ENCODE results near the gene ARMCX2.

ARMCX2 gene

GRCh38 chrX:101677028-101677427, 17.4 kb upstream of the ARMCX2 start:
- ATAC-seq: no peak

GRCh38 chrX:101676571-101676970, 16.9 kb upstream of the ARMCX2 start:
- no peak for ATAC-seq
- no peak for TF ChIP-seq ZC3H10 (CRISPR knock-in tag; IDR thresholded peaks at IDR 0.05)
- TF ChIP-seq CSDC2 (CRISPR knock-in tag; IDR thresholded peaks at IDR 0.05): no peak
- TF ChIP-seq ESRRG (CRISPR knock-in tag; IDR thresholded peaks at IDR 0.05): no peak
- TF ChIP-seq ZNF565 (CRISPR knock-in tag; conservative IDR thresholded peaks at IDR 0.05; ENCODE audit: low read depth): no peak
- TF ChIP-seq PATZ1 (CRISPR knock-in tag; IDR thresholded peaks at IDR 0.05; ENCODE audit: borderline replicate concordance): no peak
- TF ChIP-seq GLIS3 (CRISPR knock-in tag; IDR thresholded peaks at IDR 0.05): no peak
- no peak for TF ChIP-seq ZNF70 (CRISPR knock-in tag; IDR thresholded peaks at IDR 0.05)
- TF ChIP-seq RARB (CRISPR knock-in tag; IDR thresholded peaks at IDR 0.05): no peak
- TF ChIP-seq, protein P1, sequence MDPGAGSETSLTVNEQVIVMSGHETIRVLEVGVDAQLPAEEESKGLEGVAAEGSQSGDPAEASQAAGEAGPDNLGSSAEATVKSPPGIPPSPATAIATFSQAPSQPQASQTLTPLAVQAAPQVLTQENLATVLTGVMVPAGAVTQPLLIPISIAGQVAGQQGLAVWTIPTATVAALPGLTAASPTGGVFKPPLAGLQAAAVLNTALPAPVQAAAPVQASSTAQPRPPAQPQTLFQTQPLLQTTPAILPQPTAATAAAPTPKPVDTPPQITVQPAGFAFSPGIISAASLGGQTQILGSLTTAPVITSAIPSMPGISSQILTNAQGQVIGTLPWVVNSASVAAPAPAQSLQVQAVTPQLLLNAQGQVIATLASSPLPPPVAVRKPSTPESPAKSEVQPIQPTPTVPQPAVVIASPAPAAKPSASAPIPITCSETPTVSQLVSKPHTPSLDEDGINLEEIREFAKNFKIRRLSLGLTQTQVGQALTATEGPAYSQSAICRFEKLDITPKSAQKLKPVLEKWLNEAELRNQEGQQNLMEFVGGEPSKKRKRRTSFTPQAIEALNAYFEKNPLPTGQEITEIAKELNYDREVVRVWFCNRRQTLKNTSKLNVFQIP (CRISPR knock-in tag; IDR thresholded peaks at IDR 0.05; ENCODE audit: borderline replicate concordance, low read depth): no peak
- no peak for TF ChIP-seq ZFP3 (CRISPR knock-in tag; IDR thresholded peaks at IDR 0.05)
- no peak for TF ChIP-seq PPARA (CRISPR knock-in tag; IDR thresholded peaks at IDR 0.05; ENCODE audit: borderline replicate concordance)
- TF ChIP-seq ZFP30 (CRISPR knock-in tag; IDR thresholded peaks at IDR 0.05): no peak

More at GRCh38 chrX:101677028-101677427, 17.4 kb upstream of the ARMCX2 start:
- TF ChIP-seq ISL1 (CRISPR knock-in tag; IDR thresholded peaks at IDR 0.05) (no peak), PATZ1 (CRISPR knock-in tag; IDR thresholded peaks at IDR 0.05; ENCODE audit: borderline replicate concordance) (no peak), ZFP30 (CRISPR knock-in tag; IDR thresholded peaks at IDR 0.05) (no peak), ESRRG (CRISPR knock-in tag; IDR thresholded peaks at IDR 0.05) (no peak), PPARA (CRISPR knock-in tag; IDR thresholded peaks at IDR 0.05; ENCODE audit: borderline replicate concordance) (no peak), ZFP3 (CRISPR knock-in tag; IDR thresholded peaks at IDR 0.05) (no peak), ZNF70 (CRISPR knock-in tag; IDR thresholded peaks at IDR 0.05) (no peak), OSR1 (CRISPR knock-in tag; IDR thresholded peaks at IDR 0.05) (no peak), TOX (CRISPR knock-in tag; IDR thresholded peaks at IDR 0.05; ENCODE audit: borderline replicate concordance) (no peak)
- TF ChIP-seq, protein P2, sequence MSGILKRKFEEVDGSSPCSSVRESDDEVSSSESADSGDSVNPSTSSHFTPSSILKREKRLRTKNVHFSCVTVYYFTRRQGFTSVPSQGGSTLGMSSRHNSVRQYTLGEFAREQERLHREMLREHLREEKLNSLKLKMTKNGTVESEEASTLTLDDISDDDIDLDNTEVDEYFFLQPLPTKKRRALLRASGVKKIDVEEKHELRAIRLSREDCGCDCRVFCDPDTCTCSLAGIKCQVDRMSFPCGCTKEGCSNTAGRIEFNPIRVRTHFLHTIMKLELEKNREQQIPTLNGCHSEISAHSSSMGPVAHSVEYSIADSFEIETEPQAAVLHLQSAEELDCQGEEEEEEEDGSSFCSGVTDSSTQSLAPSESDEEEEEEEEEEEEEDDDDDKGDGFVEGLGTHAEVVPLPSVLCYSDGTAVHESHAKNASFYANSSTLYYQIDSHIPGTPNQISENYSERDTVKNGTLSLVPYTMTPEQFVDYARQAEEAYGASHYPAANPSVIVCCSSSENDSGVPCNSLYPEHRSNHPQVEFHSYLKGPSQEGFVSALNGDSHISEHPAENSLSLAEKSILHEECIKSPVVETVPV (CRISPR knock-in tag; IDR thresholded peaks at IDR 0.05): no peak
- TF ChIP-seq, protein P3, sequence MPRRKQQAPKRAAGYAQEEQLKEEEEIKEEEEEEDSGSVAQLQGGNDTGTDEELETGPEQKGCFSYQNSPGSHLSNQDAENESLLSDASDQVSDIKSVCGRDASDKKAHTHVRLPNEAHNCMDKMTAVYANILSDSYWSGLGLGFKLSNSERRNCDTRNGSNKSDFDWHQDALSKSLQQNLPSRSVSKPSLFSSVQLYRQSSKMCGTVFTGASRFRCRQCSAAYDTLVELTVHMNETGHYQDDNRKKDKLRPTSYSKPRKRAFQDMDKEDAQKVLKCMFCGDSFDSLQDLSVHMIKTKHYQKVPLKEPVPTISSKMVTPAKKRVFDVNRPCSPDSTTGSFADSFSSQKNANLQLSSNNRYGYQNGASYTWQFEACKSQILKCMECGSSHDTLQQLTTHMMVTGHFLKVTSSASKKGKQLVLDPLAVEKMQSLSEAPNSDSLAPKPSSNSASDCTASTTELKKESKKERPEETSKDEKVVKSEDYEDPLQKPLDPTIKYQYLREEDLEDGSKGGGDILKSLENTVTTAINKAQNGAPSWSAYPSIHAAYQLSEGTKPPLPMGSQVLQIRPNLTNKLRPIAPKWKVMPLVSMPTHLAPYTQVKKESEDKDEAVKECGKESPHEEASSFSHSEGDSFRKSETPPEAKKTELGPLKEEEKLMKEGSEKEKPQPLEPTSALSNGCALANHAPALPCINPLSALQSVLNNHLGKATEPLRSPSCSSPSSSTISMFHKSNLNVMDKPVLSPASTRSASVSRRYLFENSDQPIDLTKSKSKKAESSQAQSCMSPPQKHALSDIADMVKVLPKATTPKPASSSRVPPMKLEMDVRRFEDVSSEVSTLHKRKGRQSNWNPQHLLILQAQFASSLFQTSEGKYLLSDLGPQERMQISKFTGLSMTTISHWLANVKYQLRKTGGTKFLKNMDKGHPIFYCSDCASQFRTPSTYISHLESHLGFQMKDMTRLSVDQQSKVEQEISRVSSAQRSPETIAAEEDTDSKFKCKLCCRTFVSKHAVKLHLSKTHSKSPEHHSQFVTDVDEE (CRISPR knock-in tag; IDR thresholded peaks at IDR 0.05): no peak
- TF ChIP-seq, protein P1 (CRISPR knock-in tag; IDR thresholded peaks at IDR 0.05; ENCODE audit: borderline replicate concordance, low read depth): no peak
- TF ChIP-seq, protein P4, sequence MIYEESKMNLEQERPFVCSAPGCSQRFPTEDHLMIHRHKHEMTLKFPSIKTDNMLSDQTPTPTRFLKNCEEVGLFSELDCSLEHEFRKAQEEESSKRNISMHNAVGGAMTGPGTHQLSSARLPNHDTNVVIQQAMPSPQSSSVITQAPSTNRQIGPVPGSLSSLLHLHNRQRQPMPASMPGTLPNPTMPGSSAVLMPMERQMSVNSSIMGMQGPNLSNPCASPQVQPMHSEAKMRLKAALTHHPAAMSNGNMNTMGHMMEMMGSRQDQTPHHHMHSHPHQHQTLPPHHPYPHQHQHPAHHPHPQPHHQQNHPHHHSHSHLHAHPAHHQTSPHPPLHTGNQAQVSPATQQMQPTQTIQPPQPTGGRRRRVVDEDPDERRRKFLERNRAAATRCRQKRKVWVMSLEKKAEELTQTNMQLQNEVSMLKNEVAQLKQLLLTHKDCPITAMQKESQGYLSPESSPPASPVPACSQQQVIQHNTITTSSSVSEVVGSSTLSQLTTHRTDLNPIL (CRISPR knock-in tag; IDR thresholded peaks at IDR 0.05; ENCODE audit: low read depth): no peak

All from SK-N-SH treated with all-trans-retinoic acid at 6 μM for 48 hours (cell line).